ENCODE measurements around the gene COL4A2.

COL4A2 gene

GRCh38 chr13:110346661-110347067 is 39.6 kb downstream of the COL4A2 start:
- Histone ChIP-seq H3K27ac (ENCODE audit: low read depth, low read length, poor library complexity, severe bottlenecking) (no peak overlapping the region), H3K4me3 (ENCODE audit: low read depth, low read length, poor library complexity, severe bottlenecking) (no peak overlapping the region), H3K9ac (ENCODE audit: low read length) (no peak overlapping the region), H3K27me3 (ENCODE audit: insufficient read depth, low read length) (peaks cover 7% of the 10 kb centered on the region; the same call in 1 of the 2 replicates), H3K36me3 (ENCODE audit: insufficient read depth, low read length) (no peaks in the 10 kb centered on the region), H4K20me1 (ENCODE audit: insufficient read depth, low read length) (no peaks in the 10 kb centered on the region), H3K4me2 (ENCODE audit: low read length) (no peak overlapping the region), H3F3A (ENCODE audit: insufficient read depth, low read length) (no peaks in the 10 kb centered on the region), H3K79me2 (ENCODE audit: insufficient read depth, low read length) (no peaks in the 10 kb centered on the region), H3K4me1 (ENCODE audit: insufficient read depth, low read length, severe bottlenecking) (no peaks in the 10 kb centered on the region), H3K9me3 (ENCODE audit: low read length) (no peaks in the 10 kb centered on the region), H3K9me2 (ENCODE audit: low read depth, low read length) (no peaks in the 10 kb centered on the region), H2AFZ (ENCODE audit: low read length) (no peak overlapping the region)
- TF ChIP-seq EZH2 (IDR thresholded peaks at IDR 0.05; ENCODE audit: borderline replicate concordance, low read length) (no peak), CTCF (IDR thresholded peaks at IDR 0.05; ENCODE audit: low read length) (no peak)

- Histone ChIP-seq H3K4me1 (ENCODE audit: insufficient read depth, low read length, severe bottlenecking) (no peaks in the 10 kb centered on the region), H3K27ac (ENCODE audit: low read depth, low read length, poor library complexity, severe bottlenecking) (no peak overlapping the region), H3K4me3 (ENCODE audit: low read depth, low read length, poor library complexity, severe bottlenecking) (no peak overlapping the region), H3K4me2 (ENCODE audit: low read length) (no peak overlapping the region), H2AFZ (ENCODE audit: low read length) (no peak overlapping the region), H4K20me1 (ENCODE audit: insufficient read depth, low read length) (no peaks in the 10 kb centered on the region), H3K79me2 (ENCODE audit: insufficient read depth, low read length) (no peaks in the 10 kb centered on the region), H3K9me2 (ENCODE audit: low read depth, low read length) (no peaks in the 10 kb centered on the region), H3K27me3 (ENCODE audit: insufficient read depth, low read length) (peaks cover 7% of the 10 kb centered on the region; the same call in 1 of the 2 replicates), H3K36me3 (ENCODE audit: insufficient read depth, low read length) (no peaks in the 10 kb centered on the region), H3F3A (ENCODE audit: insufficient read depth, low read length) (no peaks in the 10 kb centered on the region), H3K9ac (ENCODE audit: low read length) (no peak overlapping the region), H3K9me3 (ENCODE audit: low read length) (no peaks in the 10 kb centered on the region)
- TF ChIP-seq EZH2 (IDR thresholded peaks at IDR 0.05; ENCODE audit: borderline replicate concordance, low read length) = no peak
- TF ChIP-seq CTCF (IDR thresholded peaks at IDR 0.05; ENCODE audit: low read length) = no peak
Observed at GRCh38 chr13:110347088-110347487, 40.0 kb downstream of the COL4A2 start.

- H4K20me1 ChIP-seq (ENCODE audit: insufficient read depth, low read length) = no peaks in the 10 kb centered on the region
- no peak overlapping the region for H3K9ac ChIP-seq (ENCODE audit: low read length)
- H3K9me2 ChIP-seq (ENCODE audit: low read depth, low read length) = no peaks in the 10 kb centered on the region
- no peak overlapping the region for H2AFZ ChIP-seq (ENCODE audit: low read length)
- TF ChIP-seq CTCF (IDR thresholded peaks at IDR 0.05; ENCODE audit: low read length) (no peak), EZH2 (IDR thresholded peaks at IDR 0.05; ENCODE audit: borderline replicate concordance, low read length) (no peak)
- no peaks in the 10 kb centered on the region for H3K9me3 ChIP-seq (ENCODE audit: low read length)
- H3F3A ChIP-seq (ENCODE audit: insufficient read depth, low read length) = no peaks in the 10 kb centered on the region
- H3K79me2 ChIP-seq (ENCODE audit: insufficient read depth, low read length) = no peaks in the 10 kb centered on the region
- no peak overlapping the region for H3K27ac ChIP-seq (ENCODE audit: low read depth, low read length, poor library complexity, severe bottlenecking)
- no peak overlapping the region for H3K4me3 ChIP-seq (ENCODE audit: low read depth, low read length, poor library complexity, severe bottlenecking)
- no peaks in the 10 kb centered on the region for H3K36me3 ChIP-seq (ENCODE audit: insufficient read depth, low read length)
- H3K27me3 ChIP-seq (ENCODE audit: insufficient read depth, low read length) = peaks cover 7% of the 10 kb centered on the region; the same call in 1 of the 2 replicates
- H3K4me1 ChIP-seq (ENCODE audit: insufficient read depth, low read length, severe bottlenecking) = no peaks in the 10 kb centered on the region
- no peak overlapping the region for H3K4me2 ChIP-seq (ENCODE audit: low read length)
Observed at GRCh38 chr13:110347535-110348308, 40.6 kb downstream of the COL4A2 start.
